Uterus (tissue), 2 donors: Measurements from ENCODE around the gene PSMA7.

Source experiments
- CTCF ChIP-seq, 4 experiments: fragments of 200-600 bp in 2 of 4; fragments of 450-650 bp in 2 of 4; sonication (generic) in 2 of 4; IDR thresholded peaks; one replicate each; pipeline ENCODE4 v1.5.1; 2016 to 2019; ENCODE audit warnings: antibody characterized with exemption in 4 of 4, mild to moderate bottlenecking in 2 of 4, moderate library complexity in 1 of 4
- POLR2A ChIP-seq, 2 donors: fragments of 450-650 bp; IDR thresholded peaks; one replicate each; pipeline ENCODE4 v1.6.1; 2016; ENCODE audit warnings: antibody characterized with exemption in 2 of 2, mild to moderate bottlenecking in 1 of 2, moderate library complexity in 1 of 2

- no peak for TF ChIP-seq CTCF (IDR thresholded peaks at IDR 0.05)
- no peak for TF ChIP-seq POLR2A (IDR thresholded peaks at IDR 0.05)
These were observed 38.3 kb downstream of the PSMA7 start for GRCh38 chr20:62104791-62105345.
